GM18870 (cell line): ENCODE results near the gene CBY1.

Experiments used
- ATAC-seq: cut with Tn5 transposase; IDR thresholded peaks from one replicate; pipeline ENCODE4 v1.9.1; 2021; ENCODE audit warnings: moderate library complexity; ENCODE audit not compliant: unreplicated experiment

The CBY1 gene

DNA sequence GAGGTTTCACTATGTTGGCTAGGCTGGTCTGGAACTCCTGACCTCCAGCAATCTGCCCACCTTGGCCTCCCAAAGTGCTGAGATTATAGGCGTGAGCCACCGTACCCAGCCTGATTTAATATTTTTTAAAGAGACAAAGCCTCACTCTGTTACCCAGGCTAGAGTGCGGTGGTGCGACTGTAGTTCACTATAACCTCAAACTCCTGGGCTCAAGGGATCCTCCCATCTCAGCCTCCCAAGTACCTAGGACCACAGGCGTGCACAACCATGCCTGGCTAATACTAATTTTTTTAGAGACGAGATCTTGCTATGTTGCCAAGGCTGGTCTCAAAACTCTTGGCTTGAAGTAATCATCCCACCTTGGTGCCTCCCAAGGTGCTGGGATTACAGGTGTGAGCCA is 62.8 kb downstream of the CBY1 start:
- no peak for ATAC-seq

DNA sequence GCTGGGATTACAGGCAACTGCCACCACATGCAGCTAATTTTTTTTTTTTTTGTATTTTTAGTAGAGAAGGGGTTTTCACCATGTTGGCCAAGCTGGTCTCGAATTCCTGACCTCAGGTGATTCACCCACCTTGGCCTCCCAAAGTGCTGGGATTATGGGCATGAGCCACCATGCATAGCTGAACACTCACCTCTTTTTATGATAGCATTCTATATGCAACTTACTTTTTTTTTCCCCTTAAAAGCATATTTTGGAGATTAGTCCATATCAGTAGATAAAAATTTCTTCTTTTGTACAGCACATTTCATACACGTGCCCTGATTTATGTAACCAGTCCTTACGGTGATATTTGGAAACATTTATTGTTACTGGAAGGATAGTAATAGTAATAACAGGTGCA is 63.9 kb downstream of the CBY1 start:
- ATAC-seq, result no peak

DNA sequence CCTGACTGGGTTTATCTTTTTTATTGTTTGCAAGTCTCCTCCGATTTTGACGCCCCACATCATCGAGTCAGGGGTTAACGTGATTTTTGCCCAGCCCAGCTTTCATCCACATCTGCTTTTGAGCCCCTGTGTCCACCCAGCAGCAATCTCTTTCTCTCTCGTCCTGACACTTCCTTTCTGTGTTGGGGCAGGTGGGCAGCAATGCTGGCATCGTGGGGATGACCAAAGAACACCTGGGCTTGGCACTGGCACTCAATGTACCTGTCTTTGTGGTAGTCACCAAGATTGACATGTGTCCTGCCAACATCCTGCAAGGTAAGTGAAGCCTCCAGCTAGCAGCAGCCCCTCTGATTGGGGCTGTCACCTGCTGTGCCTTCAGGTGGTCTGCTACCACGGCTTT is 65.1 kb downstream of the CBY1 start:
- no peak for ATAC-seq
